Chondrocyte (in vitro differentiated cells): ENCODE results near the gene SIX2. TPM values are rescaled to one million over a fixed set of nuclear protein-coding genes. Genes with fewer than 3 reads are reported as not detected.

Experiments used
- DNase-seq: peaks from one replicate; pipeline ENCODE4 v3.0.0; 2021; ENCODE audit warnings: mixed read lengths, low spot score
- H3K27ac Mint-ChIP-seq: one replicate; pipeline ENCODE4 v1.8.0; 2021; ENCODE audit warnings: mild to moderate bottlenecking, moderate library complexity, mixed read lengths; ENCODE audit not compliant: unreplicated experiment
- H3K27me3 Mint-ChIP-seq: 2 replicates; pipeline ENCODE4 v1.8.0; 2021; ENCODE audit warnings: low read depth, mixed read lengths
- H3K36me3 Mint-ChIP-seq: 2 replicates; pipeline ENCODE4 v1.8.0; 2021; ENCODE audit warnings: low read depth, mixed read lengths
- H3K4me1 Mint-ChIP-seq: 2 replicates; pipeline ENCODE4 v1.8.0; 2021; ENCODE audit warnings: low read depth, mild to moderate bottlenecking, mixed read lengths
- H3K4me3 Mint-ChIP-seq: one replicate; pipeline ENCODE4 v1.8.0; 2021; ENCODE audit warnings: mild to moderate bottlenecking, moderate library complexity, mixed read lengths; ENCODE audit not compliant: unreplicated experiment
- H3K9me3 Mint-ChIP-seq: 2 replicates; pipeline ENCODE4 v1.8.0; 2021; ENCODE audit warnings: low read depth, mixed read lengths
- CTCF ChIP-seq: fragments of 200-600 bp; sonication (generic); IDR thresholded peaks from 2 replicates; pipeline ENCODE4 v1.5.0; 2021; ENCODE audit warnings: antibody characterized with exemption, mild to moderate bottlenecking, moderate library complexity
- total RNA-seq: library from RNA; stranded (reverse); gene quantifications from 3 replicates; pipeline ENCODE4 v1.2.1, GENCODE V29; 2021

Gene SIX2
- total RNA-seq, 1 donor from 2014 or later, result 35.0 TPM

- TF ChIP-seq CTCF, result no peak
Measured at GRCh38 chr2:44997963-44998362, 11.3 kb downstream of the SIX2 start.

GRCh38 chr2:44996356-44996755 is 12.9 kb downstream of the SIX2 start:
- Mint-ChIP-seq H3K4me1 (no peaks in the 10 kb centered on the region), H3K27ac (no peak overlapping the region), H3K9me3 (peaks cover 9% of the 10 kb centered on the region), H3K4me3 (no peak overlapping the region), H3K27me3 (peaks cover 15% of the 10 kb centered on the region), H3K36me3 (peaks cover 7% of the 10 kb centered on the region)
- DNase-seq, result no peak
- no peak for TF ChIP-seq CTCF

More at GRCh38 chr2:44997963-44998362, 11.3 kb downstream of the SIX2 start:
- H3K4me1 Mint-ChIP-seq, result peaks cover 11% of the 10 kb centered on the region
- no peak overlapping the region for H3K4me3 Mint-ChIP-seq
- peaks cover 15% of the 10 kb centered on the region for H3K27me3 Mint-ChIP-seq
- no peak for DNase-seq
- no peak overlapping the region for H3K27ac Mint-ChIP-seq
- H3K9me3 Mint-ChIP-seq, result peaks cover 3% of the 10 kb centered on the region
- H3K36me3 Mint-ChIP-seq, result peaks cover 4% of the 10 kb centered on the region

- H3K27me3 Mint-ChIP-seq, result peaks cover 13% of the 10 kb centered on the region
- H3K27ac Mint-ChIP-seq, result no peak overlapping the region
- H3K36me3 Mint-ChIP-seq, result peaks cover 10% of the 10 kb centered on the region
- no peaks in the 10 kb centered on the region for H3K4me1 Mint-ChIP-seq
- DNase-seq, result no peak
- no peak for TF ChIP-seq CTCF
- peaks cover 9% of the 10 kb centered on the region for H3K9me3 Mint-ChIP-seq
- no peak overlapping the region for H3K4me3 Mint-ChIP-seq
Measured at GRCh38 chr2:44994377-44994776, 14.9 kb downstream of the SIX2 start.

GRCh38 chr2:44989176-44989575 is 20.1 kb downstream of the SIX2 start:
- Mint-ChIP-seq H3K9me3 (peaks cover 28% of the 10 kb centered on the region), H3K36me3 (peaks cover 16% of the 10 kb centered on the region), H3K4me1 (no peaks in the 10 kb centered on the region), H3K4me3 (no peak overlapping the region), H3K27ac (no peak overlapping the region), H3K27me3 (peaks cover 7% of the 10 kb centered on the region)
- DNase-seq, result no peak
- TF ChIP-seq CTCF, result no peak

- DNase-seq, result no peak
- Mint-ChIP-seq H3K27ac (no peak overlapping the region), H3K27me3 (no peaks in the 10 kb centered on the region), H3K36me3 (peaks cover 6% of the 10 kb centered on the region), H3K4me3 (no peak overlapping the region), H3K9me3 (peaks cover 21% of the 10 kb centered on the region), H3K4me1 (peaks cover 5% of the 10 kb centered on the region)
- TF ChIP-seq CTCF, result no peak
Measured at GRCh38 chr2:44983836-44984604, 25.2 kb downstream of the SIX2 start.
